Hepatocyte (in vitro differentiated cells): ENCODE data around the gene MAN1B1.

Experiments used
- EZH2 ChIP-seq: fragments of 200-600 bp; sonication (generic); IDR thresholded peaks from 2 replicates; pipeline ENCODE4 v1.6.1; 2016; ENCODE audit warnings: antibody characterized with exemption, mild to moderate bottlenecking, borderline replicate concordance
- TF ChIP-seq, protein P1 (sequence below): fragments of 200-600 bp; sonication (generic); IDR thresholded peaks from 2 replicates; pipeline ENCODE4 v1.5.1; 2016; ENCODE audit warnings: antibody characterized with exemption, mild to moderate bottlenecking; ENCODE audit not compliant: poor library complexity

DNA sequence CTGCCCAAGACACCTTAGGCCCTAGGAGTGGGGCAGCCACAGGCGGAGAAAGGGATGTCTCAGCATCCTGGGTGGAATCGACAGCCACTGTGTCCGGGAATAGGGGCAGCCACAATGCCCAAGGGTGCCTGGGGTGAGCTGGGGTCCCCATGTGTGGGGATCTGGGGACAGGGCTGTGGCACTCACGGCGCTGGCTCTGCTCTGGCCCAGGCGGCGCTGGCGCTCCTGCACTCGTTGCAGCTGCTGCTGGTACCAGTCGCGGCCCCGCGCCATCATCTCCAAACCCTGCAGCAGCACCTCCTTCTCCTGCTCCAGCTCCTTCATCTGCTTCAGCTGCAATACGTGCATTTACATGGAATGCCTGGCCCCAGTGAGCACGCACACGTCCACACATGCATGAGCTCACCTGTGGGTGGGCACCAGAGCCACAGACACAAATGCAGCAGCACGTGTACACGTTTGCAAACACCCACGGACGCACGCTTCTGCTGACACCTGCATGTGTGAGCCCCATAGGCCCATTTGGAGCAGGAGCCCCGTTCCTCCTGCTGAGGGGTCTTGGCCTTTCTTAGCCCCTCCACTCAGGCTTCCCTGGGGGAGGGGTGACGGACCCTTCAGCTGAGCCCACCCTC lies 21.3 kb upstream of the MAN1B1 start:
- TF ChIP-seq EZH2, result no peak
- TF ChIP-seq, protein P1, sequence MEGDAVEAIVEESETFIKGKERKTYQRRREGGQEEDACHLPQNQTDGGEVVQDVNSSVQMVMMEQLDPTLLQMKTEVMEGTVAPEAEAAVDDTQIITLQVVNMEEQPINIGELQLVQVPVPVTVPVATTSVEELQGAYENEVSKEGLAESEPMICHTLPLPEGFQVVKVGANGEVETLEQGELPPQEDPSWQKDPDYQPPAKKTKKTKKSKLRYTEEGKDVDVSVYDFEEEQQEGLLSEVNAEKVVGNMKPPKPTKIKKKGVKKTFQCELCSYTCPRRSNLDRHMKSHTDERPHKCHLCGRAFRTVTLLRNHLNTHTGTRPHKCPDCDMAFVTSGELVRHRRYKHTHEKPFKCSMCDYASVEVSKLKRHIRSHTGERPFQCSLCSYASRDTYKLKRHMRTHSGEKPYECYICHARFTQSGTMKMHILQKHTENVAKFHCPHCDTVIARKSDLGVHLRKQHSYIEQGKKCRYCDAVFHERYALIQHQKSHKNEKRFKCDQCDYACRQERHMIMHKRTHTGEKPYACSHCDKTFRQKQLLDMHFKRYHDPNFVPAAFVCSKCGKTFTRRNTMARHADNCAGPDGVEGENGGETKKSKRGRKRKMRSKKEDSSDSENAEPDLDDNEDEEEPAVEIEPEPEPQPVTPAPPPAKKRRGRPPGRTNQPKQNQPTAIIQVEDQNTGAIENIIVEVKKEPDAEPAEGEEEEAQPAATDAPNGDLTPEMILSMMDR, result no peak
